ENCODE measurements around the gene WNK1.

DNA sequence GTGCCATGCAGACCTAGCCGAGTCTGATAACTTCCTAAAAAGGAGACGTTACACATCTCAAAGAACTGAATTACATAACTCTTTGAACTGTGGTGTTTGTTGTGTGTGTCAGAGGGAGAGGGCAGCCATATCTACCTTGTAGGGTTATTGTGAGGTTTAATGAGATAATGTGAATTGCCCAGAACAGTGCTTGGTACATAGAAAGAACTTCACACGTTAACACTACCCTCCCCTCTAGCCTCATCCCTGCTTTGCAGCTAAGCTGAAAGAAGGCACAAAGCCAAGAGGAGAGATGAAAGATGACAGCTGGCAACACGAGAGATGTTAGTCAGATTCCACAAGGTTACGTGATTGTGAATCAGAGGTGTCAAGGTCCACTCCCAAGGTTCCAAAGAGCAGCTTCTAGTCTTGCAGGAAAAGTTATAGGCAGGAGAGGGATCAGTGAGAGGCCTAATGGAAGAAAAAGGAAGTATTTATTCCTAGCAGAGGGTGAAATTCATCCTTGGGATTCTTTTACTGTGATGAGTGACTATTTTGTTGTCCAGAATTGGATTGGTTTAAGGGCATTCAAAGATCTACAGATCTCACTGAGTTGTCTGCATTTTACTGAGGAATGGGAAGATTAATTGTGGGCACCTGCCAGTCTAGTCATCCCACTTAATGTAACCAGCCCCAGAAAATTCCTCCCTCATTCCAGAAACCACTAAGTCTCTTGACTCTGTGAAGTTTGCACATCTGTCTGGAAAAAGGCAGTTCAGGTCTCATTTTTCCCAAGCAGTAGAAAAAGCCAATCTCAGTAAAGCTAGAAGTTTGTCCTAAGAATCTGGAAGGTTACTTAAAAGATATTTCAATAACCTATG is 25.9 kb upstream of the WNK1 start:
- TF ChIP-seq, protein P1, sequence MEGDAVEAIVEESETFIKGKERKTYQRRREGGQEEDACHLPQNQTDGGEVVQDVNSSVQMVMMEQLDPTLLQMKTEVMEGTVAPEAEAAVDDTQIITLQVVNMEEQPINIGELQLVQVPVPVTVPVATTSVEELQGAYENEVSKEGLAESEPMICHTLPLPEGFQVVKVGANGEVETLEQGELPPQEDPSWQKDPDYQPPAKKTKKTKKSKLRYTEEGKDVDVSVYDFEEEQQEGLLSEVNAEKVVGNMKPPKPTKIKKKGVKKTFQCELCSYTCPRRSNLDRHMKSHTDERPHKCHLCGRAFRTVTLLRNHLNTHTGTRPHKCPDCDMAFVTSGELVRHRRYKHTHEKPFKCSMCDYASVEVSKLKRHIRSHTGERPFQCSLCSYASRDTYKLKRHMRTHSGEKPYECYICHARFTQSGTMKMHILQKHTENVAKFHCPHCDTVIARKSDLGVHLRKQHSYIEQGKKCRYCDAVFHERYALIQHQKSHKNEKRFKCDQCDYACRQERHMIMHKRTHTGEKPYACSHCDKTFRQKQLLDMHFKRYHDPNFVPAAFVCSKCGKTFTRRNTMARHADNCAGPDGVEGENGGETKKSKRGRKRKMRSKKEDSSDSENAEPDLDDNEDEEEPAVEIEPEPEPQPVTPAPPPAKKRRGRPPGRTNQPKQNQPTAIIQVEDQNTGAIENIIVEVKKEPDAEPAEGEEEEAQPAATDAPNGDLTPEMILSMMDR (IDR thresholded peaks at IDR 0.05) = no peak
- no peak for TF ChIP-seq POLR2AphosphoS5 (IDR thresholded peaks at IDR 0.05)

Measured in breast epithelium (tissue), 3 donors.